Skeletal muscle tissue (tissue), 4 donors: ENCODE results near the gene NT5C3B. TPM values are rescaled to one million over a fixed set of nuclear protein-coding genes. Genes with fewer than 3 reads are reported as not detected.
A peak's percentile ranks its signal among the peaks of the same experiment; 100 is the strongest.

ENCODE experiments used
- H3K27ac ChIP-seq: one replicate; pipeline ENCODE4 v1.7.0; 2013; ENCODE audit warnings: mild to moderate bottlenecking, low read depth, low read length, inconsistent platforms
- H3K27me3 ChIP-seq, 3 donors: one replicate each; pipeline ENCODE4 v1.7.0; 2013; ENCODE audit warnings: low read length in 3 of 3; ENCODE audit not compliant: control insufficient read depth in 3 of 3, insufficient read depth in 3 of 3
- H3K36me3 ChIP-seq, 3 donors: one replicate each; pipeline ENCODE4 v1.7.0; 2013; ENCODE audit warnings: low read length in 3 of 3; ENCODE audit not compliant: control insufficient read depth in 3 of 3, insufficient read depth in 3 of 3
- H3K4me1 ChIP-seq, 3 donors: one replicate each; pipeline ENCODE4 v1.7.0; 2013; ENCODE audit warnings: low read length in 3 of 3, mild to moderate bottlenecking in 3 of 3; ENCODE audit not compliant: control insufficient read depth in 3 of 3, insufficient read depth in 3 of 3
- H3K4me3 ChIP-seq, 3 donors: one replicate each; pipeline ENCODE4 v1.7.0; 2013; ENCODE audit warnings: low read length in 3 of 3
- H3K9ac ChIP-seq, 3 donors: one replicate each; pipeline ENCODE4 v1.7.0; 2013; ENCODE audit warnings: low read length in 3 of 3, mild to moderate bottlenecking in 3 of 3, moderate library complexity in 2 of 3, low read depth in 1 of 3
- H3K9me3 ChIP-seq, 3 donors: one replicate each; pipeline ENCODE4 v1.7.0; 2013; ENCODE audit warnings: low read length in 3 of 3; ENCODE audit not compliant: control insufficient read depth in 3 of 3
- total RNA-seq: library from RNA; depleted of rRNA; stranded (reverse); fragments of >200 nt; gene quantifications from one replicate; pipeline ENCODE4 v1.2.3, GENCODE V29; 2014
- donor health status: Osteomylitis.

NT5C3B gene
- total RNA-seq, 1 donor from 2014 or later = 32.4 TPM

GRCh38 chr17:41823580-41823979 is 12.5 kb downstream of the NT5C3B start:
- Histone ChIP-seq H3K4me1 (peaks cover 0 to 2% (median 0%) of the 10 kb centered on the region in 3 donors), H3K4me3 (no peak overlapping the region), H3K9me3 (no peaks in the 10 kb centered on the region), H3K27me3 (peaks cover 0 to 4% (median 0%) of the 10 kb centered on the region in 3 donors), H3K27ac (no peak overlapping the region), H3K36me3 (peaks cover 16 to 25% (median 19%) of the 10 kb centered on the region in 3 donors), H3K9ac (no peak overlapping the region)

GRCh38 chr17:41823141-41823524 is 12.9 kb downstream of the NT5C3B start:
- Histone ChIP-seq H3K27ac (no peak overlapping the region), H3K4me1 (peaks cover 0 to 2% (median 0%) of the 10 kb centered on the region in 3 donors), H3K4me3 (no peak overlapping the region), H3K36me3 (peaks cover 16 to 21% (median 18%) of the 10 kb centered on the region in 3 donors), H3K9ac (no peak overlapping the region), H3K27me3 (peaks cover 0 to 4% (median 0%) of the 10 kb centered on the region in 3 donors), H3K9me3 (no peaks in the 10 kb centered on the region)

GRCh38 chr17:41822216-41823140 is 13.6 kb downstream of the NT5C3B start:
- H3K36me3 ChIP-seq = peaks cover 12 to 15% (median 13%) of the 10 kb centered on the region in 3 donors

GRCh38 chr17:41821776-41822175 is 14.3 kb downstream of the NT5C3B start:
- H3K9ac ChIP-seq = no peak overlapping the region
- H3K36me3 ChIP-seq = peaks cover 10 to 12% (median 12%) of the 10 kb centered on the region in 3 donors
- H3K4me1 ChIP-seq = peaks cover 0 to 2% (median 0%) of the 10 kb centered on the region in 3 donors
- H3K27me3 ChIP-seq = peaks cover 0 to 4% (median 0%) of the 10 kb centered on the region in 3 donors
- no peak overlapping the region for H3K27ac ChIP-seq
- no peak overlapping the region for H3K4me3 ChIP-seq
- no peaks in the 10 kb centered on the region for H3K9me3 ChIP-seq

More at GRCh38 chr17:41822216-41823140, 13.6 kb downstream of the NT5C3B start:
- Histone ChIP-seq H3K4me1 (peaks cover 0 to 2% (median 0%) of the 10 kb centered on the region in 3 donors), H3K9me3 (no peaks in the 10 kb centered on the region), H3K27ac (no peak overlapping the region), H3K9ac (no peak overlapping the region), H3K4me3 (no peak overlapping the region), H3K27me3 (peaks cover 0 to 4% (median 0%) of the 10 kb centered on the region in 3 donors)

GRCh38 chr17:41818024-41818423 is 18.0 kb downstream of the NT5C3B start:
- H3K4me1 ChIP-seq = no peaks in the 10 kb centered on the region
- peaks cover 0 to 4% (median 0%) of the 10 kb centered on the region in 3 donors for H3K27me3 ChIP-seq
- no peaks in the 10 kb centered on the region for H3K9me3 ChIP-seq
- no peak overlapping the region for H3K4me3 ChIP-seq
- H3K9ac ChIP-seq = no peak overlapping the region
- no peaks in the 10 kb centered on the region for H3K36me3 ChIP-seq
- H3K27ac ChIP-seq = no peak overlapping the region

GRCh38 chr17:41816637-41817320 is 19.3 kb downstream of the NT5C3B start:
- no peaks in the 10 kb centered on the region for H3K36me3 ChIP-seq
- no peak overlapping the region for H3K27ac ChIP-seq
- H3K9ac ChIP-seq = no peak overlapping the region
- H3K4me1 ChIP-seq = peaks cover 6 to 8% (median 7%) of the 10 kb centered on the region in 3 donors
- no peaks in the 10 kb centered on the region for H3K9me3 ChIP-seq
- no peak overlapping the region for H3K4me3 ChIP-seq
- peaks cover 0 to 4% (median 3%) of the 10 kb centered on the region in 3 donors for H3K27me3 ChIP-seq

GRCh38 chr17:41814195-41814594 is 21.8 kb downstream of the NT5C3B start:
- H3K9me3 ChIP-seq = no peaks in the 10 kb centered on the region
- H3K4me1 ChIP-seq = peaks cover 10 to 19% (median 19%) of the 10 kb centered on the region in 3 donors
- no peak overlapping the region for H3K27ac ChIP-seq
- no peaks in the 10 kb centered on the region for H3K36me3 ChIP-seq
- no peak overlapping the region for H3K9ac ChIP-seq
- H3K27me3 ChIP-seq = peaks cover 0 to 3% (median 0%) of the 10 kb centered on the region in 3 donors
- no peak overlapping the region for H3K4me3 ChIP-seq

GRCh38 chr17:41813699-41814124 is 22.3 kb downstream of the NT5C3B start:
- Histone ChIP-seq H3K9ac (peak overlapping the region in 1 of 3 donors; percentile 62), H3K4me1 (peaks cover 10 to 19% (median 19%) of the 10 kb centered on the region in 3 donors), H3K36me3 (no peaks in the 10 kb centered on the region), H3K27me3 (peaks cover 0 to 3% (median 0%) of the 10 kb centered on the region in 3 donors), H3K27ac (no peak overlapping the region), H3K9me3 (no peaks in the 10 kb centered on the region), H3K4me3 (peak overlapping the region in 2 of 3 donors; percentile 27 to 62)

GRCh38 chr17:41813152-41813680 is 22.8 kb downstream of the NT5C3B start:
- H3K4me1 ChIP-seq = peaks cover 10 to 19% (median 19%) of the 10 kb centered on the region in 3 donors
- H3K36me3 ChIP-seq = no peaks in the 10 kb centered on the region
- peak overlapping the region; percentile 49 to 77 (median 62) for H3K4me3 ChIP-seq
- H3K9ac ChIP-seq = peak overlapping the region in 2 of 3 donors; percentile 53 to 62
- H3K27me3 ChIP-seq = peaks cover 0 to 3% (median 0%) of the 10 kb centered on the region in 3 donors
- H3K9me3 ChIP-seq = no peaks in the 10 kb centered on the region
- H3K27ac ChIP-seq = no peak overlapping the region
